Stomach (tissue), 4 donors: Measurements from ENCODE around the gene CTDSPL.

ENCODE experiments used
- POLR2A ChIP-seq, 4 donors: fragments of 450-650 bp; IDR thresholded peaks; one replicate each; pipeline ENCODE4 v1.6.1; 2016; ENCODE audit warnings: antibody characterized with exemption in 4 of 4, control low read depth in 2 of 4, mild to moderate bottlenecking in 1 of 4, moderate library complexity in 1 of 4
- TF ChIP-seq, protein P1 (sequence below), 7 experiments: fragments of 450-650 bp in 4 of 7; fragments of 200-600 bp in 3 of 7; sonication (generic) in 3 of 7; IDR thresholded peaks; one replicate each; pipeline ENCODE4 v1.5.1; 2016 to 2019; ENCODE audit warnings: antibody characterized with exemption in 7 of 7, control low read depth in 2 of 7, mild to moderate bottlenecking in 1 of 7

DNA sequence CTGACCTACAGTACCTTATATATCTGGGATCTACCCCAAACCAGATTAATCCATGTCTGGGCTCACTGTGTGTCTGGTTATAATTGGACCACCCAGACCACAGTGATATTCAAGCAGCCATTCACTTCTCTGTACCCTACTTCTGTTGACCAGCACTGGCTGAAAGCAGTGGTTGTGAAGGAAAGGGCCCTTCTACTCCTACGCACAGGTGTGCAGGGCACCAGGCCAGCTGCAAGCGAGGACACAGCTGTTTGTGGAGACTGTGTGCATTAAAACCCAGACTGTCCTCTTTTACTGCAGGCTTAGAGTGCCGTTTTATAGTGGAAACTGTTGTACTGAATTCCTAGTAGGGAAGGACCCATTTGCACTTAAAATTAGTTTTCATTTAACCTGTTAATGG is 29.5 kb downstream of the CTDSPL start:
- TF ChIP-seq, protein P1, sequence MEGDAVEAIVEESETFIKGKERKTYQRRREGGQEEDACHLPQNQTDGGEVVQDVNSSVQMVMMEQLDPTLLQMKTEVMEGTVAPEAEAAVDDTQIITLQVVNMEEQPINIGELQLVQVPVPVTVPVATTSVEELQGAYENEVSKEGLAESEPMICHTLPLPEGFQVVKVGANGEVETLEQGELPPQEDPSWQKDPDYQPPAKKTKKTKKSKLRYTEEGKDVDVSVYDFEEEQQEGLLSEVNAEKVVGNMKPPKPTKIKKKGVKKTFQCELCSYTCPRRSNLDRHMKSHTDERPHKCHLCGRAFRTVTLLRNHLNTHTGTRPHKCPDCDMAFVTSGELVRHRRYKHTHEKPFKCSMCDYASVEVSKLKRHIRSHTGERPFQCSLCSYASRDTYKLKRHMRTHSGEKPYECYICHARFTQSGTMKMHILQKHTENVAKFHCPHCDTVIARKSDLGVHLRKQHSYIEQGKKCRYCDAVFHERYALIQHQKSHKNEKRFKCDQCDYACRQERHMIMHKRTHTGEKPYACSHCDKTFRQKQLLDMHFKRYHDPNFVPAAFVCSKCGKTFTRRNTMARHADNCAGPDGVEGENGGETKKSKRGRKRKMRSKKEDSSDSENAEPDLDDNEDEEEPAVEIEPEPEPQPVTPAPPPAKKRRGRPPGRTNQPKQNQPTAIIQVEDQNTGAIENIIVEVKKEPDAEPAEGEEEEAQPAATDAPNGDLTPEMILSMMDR (IDR thresholded peaks at IDR 0.05): no peak
- TF ChIP-seq POLR2A (IDR thresholded peaks at IDR 0.05): no peak
